IPS-NIHi7 (cell line): ENCODE measurements around the gene KRTAP5-4.
A peak's percentile ranks its signal among the peaks of the same experiment; 100 is the strongest.
"Not testable (repeated sequence)": the region's sequence is repeated elsewhere in the genome, so short reads cannot be mapped to it uniquely, and the experiment has no call there.

Source experiments
- DNase-seq: peaks from one replicate; pipeline ENCODE4 v3.0.0; 2012; ENCODE audit warnings: mixed read lengths; ENCODE audit errors: extremely low spot score

The KRTAP5-4 gene

GRCh38 chr11:1600626-1601025, 21.3 kb downstream of the KRTAP5-4 start:
- no peak for DNase-seq

- DNase-seq = no peak
Measured at GRCh38 chr11:1598816-1599215, 23.1 kb downstream of the KRTAP5-4 start.

GRCh38 chr11:1598406-1598805, 23.5 kb downstream of the KRTAP5-4 start:
- DNase-seq = not testable (repeated sequence)

GRCh38 chr11:1597994-1598380, 24.0 kb downstream of the KRTAP5-4 start, which contains the start of gene KRTAP5-2:
Gene KRTAP5-2, minus strand, starts transcription at chr11:1598294. Its CDS starts 44 bp downstream, at chr11:1598250.
- no peak for DNase-seq

GRCh38 chr11:1597331-1597993, 24.5 kb downstream of the KRTAP5-4 start:
- no peak for DNase-seq

GRCh38 chr11:1596576-1597121, 25.3 kb downstream of the KRTAP5-4 start:
- not testable (repeated sequence) for DNase-seq

- not testable (repeated sequence) for DNase-seq
Measured at GRCh38 chr11:1595994-1596575, 25.9 kb downstream of the KRTAP5-4 start.

GRCh38 chr11:1592628-1593027, 29.3 kb downstream of the KRTAP5-4 start:
- no peak for DNase-seq

GRCh38 chr11:1589996-1590395, 31.9 kb downstream of the KRTAP5-4 start:
- DNase-seq = no peak

- DNase-seq = not testable (repeated sequence)
Measured at GRCh38 chr11:1589191-1589963, 32.6 kb downstream of the KRTAP5-4 start.

GRCh38 chr11:1586699-1587098, 35.2 kb downstream of the KRTAP5-4 start:
- peak; percentile 5 for DNase-seq

- DNase-seq = not testable (repeated sequence)
Measured at GRCh38 chr11:1584661-1585370, 37.1 kb downstream of the KRTAP5-4 start, which contains the start of gene KRTAP5-1. Gene KRTAP5-1, minus strand, starts transcription at chr11:1585283. Its CDS starts 34 bp downstream, at chr11:1585249.

GRCh38 chr11:1582909-1583308, 39.0 kb downstream of the KRTAP5-4 start:
- DNase-seq = not testable (repeated sequence)

- DNase-seq = peak; percentile 2
Measured at GRCh38 chr11:1581976-1582375, 40.0 kb downstream of the KRTAP5-4 start.

- DNase-seq = no peak
Measured at GRCh38 chr11:1576825-1577224, 45.1 kb downstream of the KRTAP5-4 start.

GRCh38 chr11:1575756-1576155, 46.2 kb downstream of the KRTAP5-4 start:
- DNase-seq = not testable (repeated sequence)

- no peak for DNase-seq
Measured at GRCh38 chr11:1574933-1575242, 47.0 kb downstream of the KRTAP5-4 start.

GRCh38 chr11:1574238-1574932, 47.6 kb downstream of the KRTAP5-4 start:
- peak; percentile 85 for DNase-seq

- DNase-seq = no peak
Measured at GRCh38 chr11:1573903-1574237, 48.1 kb downstream of the KRTAP5-4 start.

GRCh38 chr11:1573077-1573902, 48.6 kb downstream of the KRTAP5-4 start:
- no peak for DNase-seq
